OCI-LY3 (cell line): ENCODE results near the gene SNRNP25.
A peak's percentile ranks its signal among the peaks of the same experiment; 100 is the strongest.

Experiments
- H2AFZ ChIP-seq: fragments of 200-600, 300-600 bp; shearing (Covaris generic); 2 replicates; pipeline ENCODE4 v1.6.0; 2014; ENCODE audit warnings: antibody characterized with exemption, low read depth, low read length
- H3K27ac ChIP-seq: fragments of 200-600, 300-600 bp; sonication (generic); 2 replicates; pipeline ENCODE4 v1.5.1; 2014; ENCODE audit warnings: mild to moderate bottlenecking, low read length, moderate library complexity, mixed read lengths
- H3K27me3 ChIP-seq: fragments of 200-600, 300-600 bp; sonication (generic); 2 replicates; pipeline ENCODE4 v1.6.1; 2014; ENCODE audit warnings: low read depth, low read length, mixed read lengths
- H3K36me3 ChIP-seq: fragments of 200-600, 300-600 bp; sonication (generic); replicated peaks from 2 replicates; pipeline ENCODE3; 2014; ENCODE audit warnings: low read depth, low read length, mixed read lengths
- H3K4me1 ChIP-seq: fragments of 300-600, 200-600 bp; sonication (generic); 2 replicates; pipeline ENCODE4 v1.6.1; 2014; ENCODE audit warnings: low read length, mixed read lengths
- H3K4me2 ChIP-seq: fragments of 200-600, 300-600 bp; sonication (generic); 2 replicates; pipeline ENCODE4 v1.6.1; 2014; ENCODE audit warnings: low read length, mixed read lengths
- H3K4me3 ChIP-seq: fragments of 300-600, 200-600 bp; sonication (generic); 2 replicates; pipeline ENCODE4 v1.5.1; 2014; ENCODE audit warnings: antibody characterized with exemption, mild to moderate bottlenecking, low read length, moderate library complexity
- H3K79me2 ChIP-seq: fragments of 300-600, 200-600 bp; shearing (Covaris generic); 2 replicates; pipeline ENCODE4 v1.6.1; 2014; ENCODE audit warnings: mild to moderate bottlenecking, low read length, mixed read lengths
- H3K9ac ChIP-seq: fragments of 300-600, 200-600 bp; shearing (Covaris generic); 2 replicates; pipeline ENCODE4 v1.6.0; 2014; ENCODE audit warnings: mild to moderate bottlenecking, low read length, moderate library complexity
- H3K9me3 ChIP-seq: fragments of 200-600, 300-600 bp; shearing (Covaris generic); 2 replicates; pipeline ENCODE4 v1.6.1; 2014; ENCODE audit warnings: low read length, mixed read lengths; ENCODE audit not compliant: insufficient read depth
- H4K20me1 ChIP-seq: fragments of 200-600, 300-600 bp; sonication (generic); 2 replicates; pipeline ENCODE4 v1.6.1; 2016; ENCODE audit warnings: low read length, mixed read lengths; ENCODE audit not compliant: insufficient read depth
- CTCF ChIP-seq: fragments of 200-600, 300-600 bp; sonication (generic); IDR thresholded peaks from 2 replicates; pipeline ENCODE4 v1.5.1; 2014; ENCODE audit warnings: antibody characterized with exemption, low read length, low read depth
- EZH2phosphoT487 ChIP-seq: fragments of 200-600 bp; shearing (Covaris generic); IDR thresholded peaks from 2 replicates; pipeline ENCODE4 v1.6.1; 2018; ENCODE audit warnings: antibody characterized with exemption, mixed run types, low read depth

The SNRNP25 gene

GRCh38 chr16:83781-84615 lies 30.4 kb downstream of the SNRNP25 start:
- Histone ChIP-seq H3K27ac (peak overlapping the region; percentile 89), H3K4me2 (peak overlapping the region; percentile 65), H3K9me3 (no peaks in the 10 kb centered on the region), H3K27me3 (no peaks in the 10 kb centered on the region), H3K36me3 (peaks cover 67% of the 10 kb centered on the region), H3K79me2 (peaks cover 7% of the 10 kb centered on the region), H3K9ac (peak overlapping the region; percentile 56), H3K4me1 (peaks cover 26% of the 10 kb centered on the region), H2AFZ (no peak overlapping the region), H3K4me3 (peak overlapping the region; percentile 34), H4K20me1 (no peaks in the 10 kb centered on the region; the same call in 1 of the 2 replicates)
- TF ChIP-seq EZH2phosphoT487 (no peak), CTCF (no peak)

- H3K9ac ChIP-seq, result peak overlapping the region; percentile 56
- peaks cover 70% of the 10 kb centered on the region for H3K36me3 ChIP-seq
Measured at GRCh38 chr16:84718-85406, 31.2 kb downstream of the SNRNP25 start.

GRCh38 chr16:85407-85782 lies 31.8 kb downstream of the SNRNP25 start:
- H3K4me1 ChIP-seq, result peaks cover 24% of the 10 kb centered on the region
- peak overlapping the region; percentile 65 for H3K4me2 ChIP-seq
- no peaks in the 10 kb centered on the region for H3K27me3 ChIP-seq
- TF ChIP-seq CTCF (no peak), EZH2phosphoT487 (no peak)
- H3K4me3 ChIP-seq, result no peak overlapping the region
- H3K36me3 ChIP-seq, result peaks cover 71% of the 10 kb centered on the region
- H4K20me1 ChIP-seq, result no peaks in the 10 kb centered on the region; the same call in none of the 2 replicates
- no peak overlapping the region for H2AFZ ChIP-seq
- peak overlapping the region; percentile 89 for H3K27ac ChIP-seq
- no peak overlapping the region; the same call in 1 of the 2 replicates for H3K9ac ChIP-seq
- H3K9me3 ChIP-seq, result no peaks in the 10 kb centered on the region
- peaks cover 4% of the 10 kb centered on the region; the same call in 1 of the 2 replicates for H3K79me2 ChIP-seq

More at GRCh38 chr16:84718-85406, 31.2 kb downstream of the SNRNP25 start:
- Histone ChIP-seq H4K20me1 (no peaks in the 10 kb centered on the region; the same call in 1 of the 2 replicates), H3K9me3 (no peaks in the 10 kb centered on the region), H3K4me1 (peaks cover 24% of the 10 kb centered on the region), H3K79me2 (peaks cover 4% of the 10 kb centered on the region; the same call in 1 of the 2 replicates), H3K4me2 (peak overlapping the region; percentile 65), H2AFZ (no peak overlapping the region), H3K4me3 (peak overlapping the region; percentile 34), H3K27ac (peak overlapping the region; percentile 89), H3K27me3 (no peaks in the 10 kb centered on the region)
- TF ChIP-seq EZH2phosphoT487 (no peak), CTCF (no peak)

- Histone ChIP-seq H3K9me3 (no peaks in the 10 kb centered on the region), H3K27ac (peak overlapping the region; percentile 89), H3K4me3 (no peak overlapping the region), H3K4me1 (peaks cover 24% of the 10 kb centered on the region), H4K20me1 (no peaks in the 10 kb centered on the region; the same call in none of the 2 replicates), H2AFZ (no peak overlapping the region), H3K9ac (no peak overlapping the region), H3K27me3 (no peaks in the 10 kb centered on the region), H3K79me2 (peaks cover 4% of the 10 kb centered on the region; the same call in 1 of the 2 replicates), H3K36me3 (peaks cover 71% of the 10 kb centered on the region), H3K4me2 (no peak overlapping the region)
- TF ChIP-seq EZH2phosphoT487 (no peak), CTCF (no peak)
Measured at GRCh38 chr16:85865-86264, 32.2 kb downstream of the SNRNP25 start.
